ENCODE data around the gene TSPAN11.

TSPAN11 gene

GRCh38 chr12:30973175-30973574 lies 46.6 kb downstream of the TSPAN11 start:
- no peak for TF ChIP-seq GATA1 (IDR thresholded peaks at IDR 0.05; ENCODE audit: low read depth, low read length)
- DNase-seq = no peak

GRCh38 chr12:30973830-30974229 lies 47.3 kb downstream of the TSPAN11 start:
- TF ChIP-seq POLR2A (IDR thresholded peaks at IDR 0.05; ENCODE audit: low read length) = no peak
- no peak for TF ChIP-seq GATA1 (IDR thresholded peaks at IDR 0.05; ENCODE audit: low read depth, low read length)
- DNase-seq = no peak

GRCh38 chr12:30974746-30975500 lies 48.4 kb downstream of the TSPAN11 start:
- TF ChIP-seq GATA1 (IDR thresholded peaks at IDR 0.05; ENCODE audit: low read depth, low read length) (no peak), POLR2A (IDR thresholded peaks at IDR 0.05; ENCODE audit: low read length) (no peak)

GRCh38 chr12:30975581-30975980 lies 49.0 kb downstream of the TSPAN11 start:
- TF ChIP-seq GATA1 (IDR thresholded peaks at IDR 0.05; ENCODE audit: low read depth, low read length) = no peak
- TF ChIP-seq POLR2A (IDR thresholded peaks at IDR 0.05; ENCODE audit: low read length) = no peak
- DNase-seq = no peak

More at GRCh38 chr12:30974746-30975500, 48.4 kb downstream of the TSPAN11 start:
- DNase-seq = no peak

- TF ChIP-seq POLR2A (IDR thresholded peaks at IDR 0.05; ENCODE audit: low read length) (no peak), GATA1 (IDR thresholded peaks at IDR 0.05; ENCODE audit: low read depth, low read length) (no peak)
- DNase-seq = no peak
Measured at GRCh38 chr12:30976206-30976605, 49.7 kb downstream of the TSPAN11 start.

- DNase-seq = no peak
- TF ChIP-seq POLR2A (IDR thresholded peaks at IDR 0.05; ENCODE audit: low read length) (no peak), GATA1 (IDR thresholded peaks at IDR 0.05; ENCODE audit: low read depth, low read length) (no peak)
Measured at GRCh38 chr12:30977124-30977523, 50.6 kb downstream of the TSPAN11 start.

- DNase-seq = no peak
- TF ChIP-seq GATA1 (IDR thresholded peaks at IDR 0.05; ENCODE audit: low read depth, low read length) = no peak
- TF ChIP-seq POLR2A (IDR thresholded peaks at IDR 0.05; ENCODE audit: low read length) = no peak
Measured at GRCh38 chr12:30977537-30978349, 51.2 kb downstream of the TSPAN11 start.

- no peak for DNase-seq
- no peak for TF ChIP-seq POLR2A (IDR thresholded peaks at IDR 0.05; ENCODE audit: low read length)
- no peak for TF ChIP-seq GATA1 (IDR thresholded peaks at IDR 0.05; ENCODE audit: low read depth, low read length)
Measured at GRCh38 chr12:30978639-30979038, 52.1 kb downstream of the TSPAN11 start.

GRCh38 chr12:30979371-30980259 lies 53.1 kb downstream of the TSPAN11 start:
- DNase-seq = no peak
- TF ChIP-seq GATA1 (IDR thresholded peaks at IDR 0.05; ENCODE audit: low read depth, low read length) (no peak), POLR2A (IDR thresholded peaks at IDR 0.05; ENCODE audit: low read length) (no peak)

GRCh38 chr12:30980955-30981662 lies 54.6 kb downstream of the TSPAN11 start:
- TF ChIP-seq GATA1 (IDR thresholded peaks at IDR 0.05; ENCODE audit: low read depth, low read length) (no peak), POLR2A (IDR thresholded peaks at IDR 0.05; ENCODE audit: low read length) (no peak)
- no peak for DNase-seq

GRCh38 chr12:30982413-30982812 lies 55.9 kb downstream of the TSPAN11 start:
- DNase-seq = no peak
- TF ChIP-seq GATA1 (IDR thresholded peaks at IDR 0.05; ENCODE audit: low read depth, low read length) (no peak), POLR2A (IDR thresholded peaks at IDR 0.05; ENCODE audit: low read length) (no peak)

GRCh38 chr12:30985814-30986452 lies 59.4 kb downstream of the TSPAN11 start:
- TF ChIP-seq POLR2A (IDR thresholded peaks at IDR 0.05; ENCODE audit: low read length) (no peak), GATA1 (IDR thresholded peaks at IDR 0.05; ENCODE audit: low read depth, low read length) (no peak)
- peak; percentile 10 to 40 for DNase-seq

GRCh38 chr12:30988086-30988485 lies 61.5 kb downstream of the TSPAN11 start:
- no peak for TF ChIP-seq GATA1 (IDR thresholded peaks at IDR 0.05; ENCODE audit: low read depth, low read length)
- TF ChIP-seq POLR2A (IDR thresholded peaks at IDR 0.05; ENCODE audit: low read length) = no peak
- no peak for DNase-seq
